Measurements from ENCODE around the gene OR6C2. TPM values are rescaled to one million over a fixed set of nuclear protein-coding genes. Genes with fewer than 3 reads are reported as not detected.
"Not testable (repeated sequence)": the region's sequence is repeated elsewhere in the genome, so short reads cannot be mapped to it uniquely, and the experiment has no call there.

OR6C2 gene
- total RNA-seq (ENCODE audit: low replicate concordance), result not detected in 2 replicates
- long read RNA-seq, result 0 reads

- Mint-ChIP-seq H3K4me3 (no peak within 1 kb of the TSS), H3K27ac (no peak within 1 kb of the TSS), H3K36me3 (no peaks in the 10 kb centered on the region), H3K4me1 (ENCODE audit: unreplicated experiment) (no peaks in the 10 kb centered on the region), H3K9me3 (peaks cover 4% of the 10 kb centered on the region), H3K27me3 (no peaks in the 10 kb centered on the region)
- DNase-seq (ENCODE audit: extremely low spot score, unreplicated experiment), result no peak
- TF ChIP-seq, protein P1, sequence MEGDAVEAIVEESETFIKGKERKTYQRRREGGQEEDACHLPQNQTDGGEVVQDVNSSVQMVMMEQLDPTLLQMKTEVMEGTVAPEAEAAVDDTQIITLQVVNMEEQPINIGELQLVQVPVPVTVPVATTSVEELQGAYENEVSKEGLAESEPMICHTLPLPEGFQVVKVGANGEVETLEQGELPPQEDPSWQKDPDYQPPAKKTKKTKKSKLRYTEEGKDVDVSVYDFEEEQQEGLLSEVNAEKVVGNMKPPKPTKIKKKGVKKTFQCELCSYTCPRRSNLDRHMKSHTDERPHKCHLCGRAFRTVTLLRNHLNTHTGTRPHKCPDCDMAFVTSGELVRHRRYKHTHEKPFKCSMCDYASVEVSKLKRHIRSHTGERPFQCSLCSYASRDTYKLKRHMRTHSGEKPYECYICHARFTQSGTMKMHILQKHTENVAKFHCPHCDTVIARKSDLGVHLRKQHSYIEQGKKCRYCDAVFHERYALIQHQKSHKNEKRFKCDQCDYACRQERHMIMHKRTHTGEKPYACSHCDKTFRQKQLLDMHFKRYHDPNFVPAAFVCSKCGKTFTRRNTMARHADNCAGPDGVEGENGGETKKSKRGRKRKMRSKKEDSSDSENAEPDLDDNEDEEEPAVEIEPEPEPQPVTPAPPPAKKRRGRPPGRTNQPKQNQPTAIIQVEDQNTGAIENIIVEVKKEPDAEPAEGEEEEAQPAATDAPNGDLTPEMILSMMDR (conservative IDR thresholded peaks at IDR 0.05), result no peak
These were observed at the start of gene OR6C2 for GRCh38 chr12:55443776-55444175. OR6C2 (plus strand) TSS chr12:55444076; CDS start chr12:55452214, 8,138 bp downstream.

DNA sequence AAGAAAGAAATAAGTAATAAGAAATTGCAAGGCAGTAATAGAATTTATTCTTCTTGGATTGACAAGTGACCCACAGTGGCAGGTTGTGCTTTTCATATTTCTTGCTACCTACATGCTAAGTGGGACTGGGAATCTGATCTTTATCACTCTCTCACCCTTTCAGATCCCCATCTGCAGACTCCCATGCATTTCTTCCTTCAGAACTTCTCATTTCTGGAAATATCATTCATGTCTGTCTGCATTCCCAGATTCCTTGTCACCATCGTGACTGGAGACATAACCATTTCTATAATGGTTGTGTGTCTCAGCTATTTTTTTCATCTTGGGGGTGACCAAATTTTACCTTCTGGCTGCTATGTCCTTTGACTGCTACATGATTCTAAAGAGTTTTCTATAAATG is 47.5 kb upstream of the OR6C2 start:
- Mint-ChIP-seq H3K9me3 (no peaks in the 10 kb centered on the region), H3K27me3 (peaks cover 7% of the 10 kb centered on the region), H3K4me1 (ENCODE audit: unreplicated experiment) (no peaks in the 10 kb centered on the region), H3K36me3 (no peaks in the 10 kb centered on the region), H3K4me3 (no peak overlapping the region), H3K27ac (no peak overlapping the region)
- TF ChIP-seq, protein P1 (conservative IDR thresholded peaks at IDR 0.05), result no peak
- DNase-seq (ENCODE audit: extremely low spot score, unreplicated experiment), result no peak

GRCh38 chr12:55400229-55400628 is 43.6 kb upstream of the OR6C2 start, which contains the start of gene OR6C65:
OR6C65 (plus strand) TSS chr12:55400529; CDS start chr12:55400529, 0 bp downstream.
- Mint-ChIP-seq H3K36me3 (no peaks in the 10 kb centered on the region), H3K27me3 (peaks cover 7% of the 10 kb centered on the region), H3K4me3 (no peak within 1 kb of the TSS), H3K27ac (no peak within 1 kb of the TSS), H3K9me3 (no peaks in the 10 kb centered on the region), H3K4me1 (ENCODE audit: unreplicated experiment) (no peaks in the 10 kb centered on the region)
- no peak for DNase-seq (ENCODE audit: extremely low spot score, unreplicated experiment)
- TF ChIP-seq, protein P1 (conservative IDR thresholded peaks at IDR 0.05), result no peak

DNA sequence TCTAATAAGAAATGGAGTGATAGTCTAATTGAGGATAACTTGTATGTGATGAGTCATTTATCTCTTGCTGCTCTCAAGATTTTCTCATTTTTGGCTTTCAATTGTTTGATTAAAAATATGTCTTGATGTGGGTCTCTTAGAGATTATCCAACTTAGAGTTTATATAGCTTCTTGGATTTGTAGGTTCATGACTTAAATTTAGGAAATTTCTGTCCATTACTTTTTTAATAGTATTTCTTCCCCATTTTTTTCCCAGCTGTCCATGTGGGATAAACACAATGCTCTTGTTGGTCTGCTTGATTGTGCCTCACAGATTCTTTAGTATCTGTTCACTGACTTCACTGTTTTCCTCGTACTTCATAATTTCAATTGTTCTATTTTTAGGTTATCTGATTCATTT is 36.0 kb upstream of the OR6C2 start:
- Mint-ChIP-seq H3K27me3 (no peaks in the 10 kb centered on the region), H3K4me3 (no peak overlapping the region), H3K36me3 (no peaks in the 10 kb centered on the region), H3K27ac (no peak overlapping the region), H3K4me1 (ENCODE audit: unreplicated experiment) (no peaks in the 10 kb centered on the region), H3K9me3 (no peaks in the 10 kb centered on the region)
- no peak for DNase-seq (ENCODE audit: extremely low spot score, unreplicated experiment)
- TF ChIP-seq, protein P1 (conservative IDR thresholded peaks at IDR 0.05), result no peak

DNA sequence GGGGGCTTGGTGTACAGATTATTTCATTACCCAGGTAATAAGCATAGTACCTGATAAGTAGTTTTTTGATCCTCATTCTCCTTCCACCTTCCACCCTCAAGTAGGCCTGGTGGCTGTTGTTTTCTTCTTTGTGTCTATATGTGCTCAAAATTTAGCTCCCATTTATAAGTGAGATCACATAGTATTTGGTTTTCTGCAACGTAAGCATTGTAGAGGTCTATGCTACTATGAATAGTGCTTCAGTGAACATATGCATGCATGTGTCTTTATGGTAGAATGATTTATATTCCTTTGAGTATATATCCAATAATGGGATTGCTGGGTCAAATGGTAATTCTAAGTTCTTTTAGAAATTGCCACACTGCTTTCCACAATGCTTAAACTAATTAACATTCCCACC is 34.7 kb upstream of the OR6C2 start:
- not testable (repeated sequence) for H3K4me1 Mint-ChIP-seq (ENCODE audit: unreplicated experiment); H3K4me3 Mint-ChIP-seq; H3K9me3 Mint-ChIP-seq; DNase-seq (ENCODE audit: extremely low spot score, unreplicated experiment); H3K27ac Mint-ChIP-seq; H3K36me3 Mint-ChIP-seq; H3K27me3 Mint-ChIP-seq

DNA sequence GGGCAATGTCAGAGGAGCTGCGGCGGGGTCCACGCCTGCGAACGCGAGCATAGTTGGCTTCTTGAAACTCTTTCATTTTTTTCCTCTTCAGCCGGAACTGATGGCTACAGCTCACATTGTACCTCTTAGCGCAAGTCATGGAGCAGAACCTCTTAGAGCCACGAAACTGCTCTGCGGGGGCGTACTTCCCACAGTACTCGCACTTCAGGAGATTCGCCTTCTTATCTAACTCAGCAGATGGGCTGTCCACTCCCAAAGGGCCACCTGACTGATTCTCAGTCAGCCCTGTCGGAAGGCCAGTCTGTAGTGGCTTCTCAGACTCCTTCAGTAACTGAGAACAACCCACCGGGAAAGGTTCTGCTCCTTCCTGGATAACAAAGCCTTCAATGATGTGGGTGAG is 31.7 kb upstream of the OR6C2 start:
- not testable (repeated sequence) for H3K27ac Mint-ChIP-seq; H3K4me3 Mint-ChIP-seq; DNase-seq (ENCODE audit: extremely low spot score, unreplicated experiment); H3K9me3 Mint-ChIP-seq; H3K36me3 Mint-ChIP-seq; H3K4me1 Mint-ChIP-seq (ENCODE audit: unreplicated experiment); H3K27me3 Mint-ChIP-seq

DNA sequence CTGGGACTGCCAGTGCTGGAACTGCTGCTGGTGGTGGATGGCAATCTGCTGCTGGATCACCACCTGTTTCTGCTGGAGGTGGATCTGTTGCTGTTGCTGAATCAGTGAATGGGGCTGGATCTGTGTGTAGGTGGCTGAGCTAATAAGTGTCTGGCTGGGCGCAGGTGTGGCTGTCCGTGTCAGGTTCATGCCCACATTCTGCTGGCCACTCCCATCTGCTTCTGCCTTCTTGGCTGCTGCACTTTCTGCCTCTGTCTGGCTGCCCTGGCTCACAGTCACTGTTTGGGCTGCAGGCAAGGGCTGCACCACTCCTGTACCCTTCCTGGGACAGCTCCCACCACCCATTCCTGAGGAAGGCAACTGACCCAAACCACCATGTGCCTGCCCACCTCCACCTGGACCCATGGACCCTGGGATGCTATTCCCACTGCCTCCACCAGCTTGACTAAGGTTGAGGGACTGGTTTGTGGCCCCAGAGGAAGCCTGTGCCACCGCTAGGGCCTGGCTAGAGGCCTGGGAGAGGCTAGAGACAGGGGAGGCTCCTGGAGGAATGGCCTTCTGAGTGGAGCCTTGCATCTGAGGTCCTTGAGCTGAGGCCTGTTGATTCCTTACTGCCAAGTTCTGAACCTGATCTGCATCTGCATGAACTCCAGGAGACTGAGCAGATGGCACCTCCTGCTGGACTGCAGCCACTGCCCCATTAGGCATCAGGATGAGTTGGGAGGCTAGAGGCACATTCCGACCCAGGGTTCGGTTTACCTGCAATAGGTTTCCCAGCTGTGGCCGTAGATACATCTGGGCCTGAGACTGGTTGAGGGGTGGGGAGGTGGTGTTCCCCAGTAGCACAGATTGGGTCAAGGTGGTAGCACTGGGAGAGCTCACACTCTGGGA is 30.1 kb upstream of the OR6C2 start:
- not testable (repeated sequence) for DNase-seq (ENCODE audit: extremely low spot score, unreplicated experiment); H3K27me3 Mint-ChIP-seq; H3K4me3 Mint-ChIP-seq; H3K4me1 Mint-ChIP-seq (ENCODE audit: unreplicated experiment); H3K27ac Mint-ChIP-seq; H3K36me3 Mint-ChIP-seq
- H3K9me3 Mint-ChIP-seq, result peaks cover 14% of the 10 kb centered on the region

DNA sequence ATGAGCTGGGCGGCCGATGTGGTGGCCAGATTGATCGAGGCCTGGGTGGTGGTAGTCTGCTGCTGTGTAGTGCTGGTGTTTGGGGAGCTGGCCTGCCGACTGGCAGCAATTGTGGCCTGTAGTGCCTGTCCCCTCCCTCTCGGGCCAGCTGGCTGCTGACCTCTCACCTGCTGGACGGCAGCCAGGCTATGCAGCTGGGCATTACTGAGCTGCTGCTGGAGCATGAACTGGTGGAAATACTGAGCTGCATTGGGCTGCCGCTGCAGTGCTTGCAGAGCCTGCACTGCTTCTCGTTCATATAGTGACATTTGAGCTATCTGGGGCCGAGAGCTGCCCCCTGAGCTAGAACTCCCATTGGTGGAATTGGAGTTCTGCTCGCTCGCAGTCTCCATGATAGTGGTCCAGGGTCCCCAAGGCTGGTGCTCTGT is 29.5 kb upstream of the OR6C2 start:
- Mint-ChIP-seq H3K9me3 (peaks cover 19% of the 10 kb centered on the region), H3K4me3 (peak overlapping the region; percentile 72)
- not testable (repeated sequence) for H3K27me3 Mint-ChIP-seq; H3K4me1 Mint-ChIP-seq (ENCODE audit: unreplicated experiment); H3K36me3 Mint-ChIP-seq; H3K27ac Mint-ChIP-seq; DNase-seq (ENCODE audit: extremely low spot score, unreplicated experiment)

- not testable (repeated sequence) for H3K27me3 Mint-ChIP-seq; H3K4me1 Mint-ChIP-seq (ENCODE audit: unreplicated experiment); H3K36me3 Mint-ChIP-seq; DNase-seq (ENCODE audit: extremely low spot score, unreplicated experiment)
- Mint-ChIP-seq H3K27ac (peak overlapping the region; percentile 48), H3K9me3 (peaks cover 19% of the 10 kb centered on the region), H3K4me3 (peak overlapping the region; percentile 86)
These were observed 29.0 kb upstream of the OR6C2 start for GRCh38 chr12:55414889-55415288.

Measured in type B pancreatic cell (in vitro differentiated cells).